ENCODE measurements around the gene ERI3.

- no peak for TF ChIP-seq CTCF (IDR thresholded peaks at IDR 0.05)
- TF ChIP-seq EZH2 (IDR thresholded peaks at IDR 0.05), result no peak
Observed at GRCh38 chr1:44240802-44241671, 114.0 kb downstream of the ERI3 start.
